Trophoblast cell (in vitro differentiated cells and primary cell): Measurements from ENCODE around the gene GCLM.

Source experiments
- DNase-seq, 2 donors: peaks; one replicate each; pipeline ENCODE4 v3.0.0-alpha.2; 2016
- H2AFZ ChIP-seq: 2 replicates; pipeline ENCODE4 v1.6.1; 2013; ENCODE audit warnings: low read length, moderate library complexity, mild to moderate bottlenecking; ENCODE audit not compliant: insufficient read depth, poor library complexity
- H2AK5ac ChIP-seq: 2 replicates; pipeline ENCODE4 v1.6.1; 2013; ENCODE audit warnings: mild to moderate bottlenecking, low read length
- H2BK120ac ChIP-seq: 2 replicates; pipeline ENCODE4 v1.6.1; 2013; ENCODE audit warnings: low read length, mild to moderate bottlenecking, moderate library complexity; ENCODE audit not compliant: insufficient read depth, poor library complexity
- H2BK12ac ChIP-seq: 2 replicates; pipeline ENCODE4 v1.6.1; 2013; ENCODE audit warnings: mild to moderate bottlenecking, low read length, moderate library complexity
- H2BK5ac ChIP-seq: 2 replicates; pipeline ENCODE4 v1.6.1; 2013; ENCODE audit warnings: low read length, low read depth, moderate library complexity, mild to moderate bottlenecking; ENCODE audit not compliant: poor library complexity
- H3K14ac ChIP-seq: 2 replicates; pipeline ENCODE4 v1.6.1; 2013; ENCODE audit warnings: mild to moderate bottlenecking, low read length
- H3K18ac ChIP-seq: 2 replicates; pipeline ENCODE4 v1.6.1; 2013; ENCODE audit warnings: mild to moderate bottlenecking, low read length
- H3K23ac ChIP-seq: 2 replicates; pipeline ENCODE4 v1.6.1; 2013; ENCODE audit warnings: low read length
- H3K27ac ChIP-seq: 2 replicates; pipeline ENCODE4 v1.5.1; 2013; ENCODE audit warnings: low read depth, mild to moderate bottlenecking, inconsistent platforms, low read length, moderate library complexity
- H3K27me3 ChIP-seq: 2 replicates; pipeline ENCODE4 v1.6.1; 2013; ENCODE audit warnings: inconsistent platforms, mild to moderate bottlenecking, low read length, moderate library complexity; ENCODE audit not compliant: insufficient read depth
- H3K36me3 ChIP-seq, 2 experiments: 1 replicate in 1 of 2; 2 replicates in 1 of 2; pipeline ENCODE4 v1.6.1; 2013; ENCODE audit warnings: low read length in 2 of 2, mild to moderate bottlenecking in 2 of 2, moderate library complexity in 1 of 2; ENCODE audit not compliant: insufficient read depth in 2 of 2, control insufficient read depth in 1 of 2
- H3K4ac ChIP-seq: 2 replicates; pipeline ENCODE4 v1.6.1; 2013; ENCODE audit warnings: low read depth, mild to moderate bottlenecking, low read length, moderate library complexity
- H3K4me1 ChIP-seq, 2 experiments: 1 replicate in 1 of 2; 2 replicates in 1 of 2; pipeline ENCODE4 v1.6.1; 2013; ENCODE audit warnings: low read length in 2 of 2, mild to moderate bottlenecking in 2 of 2, moderate library complexity in 1 of 2; ENCODE audit not compliant: insufficient read depth in 2 of 2, control insufficient read depth in 1 of 2
- H3K4me2 ChIP-seq: 2 replicates; pipeline ENCODE4 v1.6.1; 2013; ENCODE audit warnings: inconsistent platforms, mild to moderate bottlenecking, low read length, moderate library complexity
- H3K4me3 ChIP-seq: 2 replicates; pipeline ENCODE4 v1.5.1; 2013; ENCODE audit warnings: mild to moderate bottlenecking, low read depth, low read length, inconsistent platforms
- H3K79me1 ChIP-seq: one replicate; pipeline ENCODE4 v1.6.1; 2013; ENCODE audit warnings: low read length
- H3K79me2 ChIP-seq: 2 replicates; pipeline ENCODE4 v1.6.1; 2013; ENCODE audit warnings: low read length, mild to moderate bottlenecking; ENCODE audit not compliant: control insufficient read depth, insufficient read depth, poor library complexity
- H3K9ac ChIP-seq: 2 replicates; pipeline ENCODE4 v1.6.1; 2013; ENCODE audit warnings: mild to moderate bottlenecking, low read length
- H3K9me3 ChIP-seq: 2 replicates; pipeline ENCODE4 v1.6.1; 2013; ENCODE audit warnings: low read depth, mild to moderate bottlenecking, control low read depth, inconsistent platforms, low read length; ENCODE audit not compliant: insufficient read depth
- H4K12ac ChIP-seq: 2 replicates; pipeline ENCODE4 v1.6.1; 2013; ENCODE audit warnings: low read depth, mild to moderate bottlenecking, low read length, moderate library complexity
- H4K8ac ChIP-seq: 2 replicates; pipeline ENCODE4 v1.6.1; 2013; ENCODE audit warnings: low read depth, mild to moderate bottlenecking, low read length, moderate library complexity
- H4K91ac ChIP-seq: one replicate; pipeline ENCODE4 v1.6.1; 2013; ENCODE audit warnings: low read depth, mild to moderate bottlenecking, low read length, moderate library complexity
- WGBS: extraction: QIAGEN DNeasy Blood & Tissue Kit; methylation state at CpG from one replicate; pipeline ENCODE4 v1.1.7; 2013; ENCODE audit warnings: missing lambda C conversion rate; ENCODE audit not compliant: insufficient read length, insufficient coverage; ENCODE audit errors: extremely low coverage; 5-methylcytosine and 5-hydroxymethylcytosine counted together

GCLM gene

GRCh38 chr1:93888900-93889299, 20.3 kb downstream of the GCLM start:
- Histone ChIP-seq H3K79me2 (no peaks in the 10 kb centered on the region), H4K91ac (no peak overlapping the region), H3K9me3 (no peaks in the 10 kb centered on the region), H4K12ac (no peak overlapping the region), H2AFZ (no peak overlapping the region), H4K8ac (no peak overlapping the region), H3K14ac (no peak overlapping the region), H3K4me2 (no peak overlapping the region), H3K4me1 (no peaks in the 10 kb centered on the region), H2BK12ac (no peak overlapping the region), H3K18ac (no peak overlapping the region), H3K27ac (no peak overlapping the region), H3K9ac (no peak overlapping the region), H2AK5ac (no peak overlapping the region), H3K79me1 (no peaks in the 10 kb centered on the region), H3K4me3 (no peak overlapping the region), H3K36me3 (peaks cover 2 to 5% of the 10 kb centered on the region in 2 experiments), H3K4ac (no peak overlapping the region), H3K23ac (no peak overlapping the region), H2BK5ac (no peak overlapping the region), H3K27me3 (no peaks in the 10 kb centered on the region), H2BK120ac (no peak overlapping the region)
- WGBS = no CpG with 5 or more reads among the region's 6 CpGs
- peak in 1 of 2 donors; percentile 58 for DNase-seq

GRCh38 chr1:93882269-93882668, 27.0 kb downstream of the GCLM start:
- H3K9me3 ChIP-seq = no peaks in the 10 kb centered on the region
- H2BK120ac ChIP-seq = no peak overlapping the region
- H2BK12ac ChIP-seq = no peak overlapping the region
- no peak overlapping the region for H2AK5ac ChIP-seq
- no peak overlapping the region for H3K4me3 ChIP-seq
- no peak overlapping the region for H3K23ac ChIP-seq
- H3K27me3 ChIP-seq = no peaks in the 10 kb centered on the region
- no peak overlapping the region for H3K14ac ChIP-seq
- H3K79me2 ChIP-seq = peaks cover 8% of the 10 kb centered on the region
- H3K4ac ChIP-seq = no peak overlapping the region
- no peak for DNase-seq
- no peak overlapping the region for H3K4me2 ChIP-seq
- H3K27ac ChIP-seq = no peak overlapping the region
- H2BK5ac ChIP-seq = no peak overlapping the region
- no peak overlapping the region for H4K8ac ChIP-seq
- no peak overlapping the region for H3K9ac ChIP-seq
- H3K18ac ChIP-seq = no peak overlapping the region
- no peak overlapping the region for H4K91ac ChIP-seq
- H3K36me3 ChIP-seq = peaks cover 4 to 6% of the 10 kb centered on the region in 2 experiments
- peaks cover 3% of the 10 kb centered on the region in 2 experiments for H3K4me1 ChIP-seq
- H2AFZ ChIP-seq = no peak overlapping the region
- H3K79me1 ChIP-seq = peaks cover 5% of the 10 kb centered on the region
- no CpG with 5 or more reads among the region's 4 CpGs for WGBS
- H4K12ac ChIP-seq = no peak overlapping the region

GRCh38 chr1:93880731-93881130, 28.5 kb downstream of the GCLM start:
- Histone ChIP-seq H2BK12ac (no peak overlapping the region), H3K79me1 (peaks cover 5% of the 10 kb centered on the region), H2AK5ac (no peak overlapping the region), H3K9ac (no peak overlapping the region), H4K12ac (no peak overlapping the region), H3K4me2 (no peak overlapping the region), H3K14ac (no peak overlapping the region), H2AFZ (no peak overlapping the region), H3K36me3 (peaks cover 4 to 10% of the 10 kb centered on the region in 2 experiments), H3K23ac (no peak overlapping the region), H3K9me3 (no peaks in the 10 kb centered on the region), H2BK5ac (no peak overlapping the region), H4K91ac (no peak overlapping the region), H3K4ac (no peak overlapping the region), H4K8ac (no peak overlapping the region), H3K79me2 (peaks cover 8% of the 10 kb centered on the region), H3K4me1 (peaks cover 3% of the 10 kb centered on the region in 2 experiments), H3K18ac (no peak overlapping the region), H3K27me3 (no peaks in the 10 kb centered on the region), H2BK120ac (no peak overlapping the region), H3K27ac (no peak overlapping the region), H3K4me3 (no peak overlapping the region)
- no peak for DNase-seq
- WGBS = no CpG with 5 or more reads among the region's 2 CpGs

- H3K27ac ChIP-seq = peak within 1 kb of the TSS; percentile 91
- peak within 1 kb of the TSS; percentile 98 for H3K9ac ChIP-seq
- H3K79me1 ChIP-seq = peaks cover 5% of the 10 kb centered on the region
- peaks cover 4 to 16% of the 10 kb centered on the region in 2 experiments for H3K36me3 ChIP-seq
- peak within 1 kb of the TSS; percentile 95 for H3K4ac ChIP-seq
- H3K4me3 ChIP-seq = peak within 1 kb of the TSS; percentile 98
- WGBS = no CpG with 5 or more reads among the region's 50 CpGs
- peak within 1 kb of the TSS; percentile 60 for H2BK5ac ChIP-seq
- H2BK120ac ChIP-seq = peak within 1 kb of the TSS; percentile 13
- peak within 1 kb of the TSS; percentile 86 for H3K4me2 ChIP-seq
- H3K9me3 ChIP-seq = no peaks in the 10 kb centered on the region
- H3K23ac ChIP-seq = no peak within 1 kb of the TSS
- peak within 1 kb of the TSS; percentile 85 for H4K8ac ChIP-seq
- peak within 1 kb of the TSS; percentile 74 for H4K91ac ChIP-seq
- H3K14ac ChIP-seq = peak within 1 kb of the TSS; percentile 78
- peaks cover 3% of the 10 kb centered on the region in 2 experiments for H3K4me1 ChIP-seq
- no peaks in the 10 kb centered on the region for H3K27me3 ChIP-seq
- peak within 1 kb of the TSS; percentile 26 for H2AK5ac ChIP-seq
- H4K12ac ChIP-seq = peak within 1 kb of the TSS; percentile 93
- no peak within 1 kb of the TSS for H2BK12ac ChIP-seq
- DNase-seq = peak; percentile 90 to 97
- H2AFZ ChIP-seq = peak within 1 kb of the TSS; percentile 48
- peaks cover 8% of the 10 kb centered on the region for H3K79me2 ChIP-seq
- peak within 1 kb of the TSS; percentile 43 for H3K18ac ChIP-seq
Observed at GRCh38 chr1:93878889-93879586, 30.2 kb downstream of the GCLM start, which contains the start of gene DNTTIP2. Gene DNTTIP2 (minus strand): TSS chr1:93879206. CDS start chr1:93879148, 58 bp downstream.
